ENCODE data around the gene LCN1. TPM values are rescaled to one million over a fixed set of nuclear protein-coding genes. Genes with fewer than 3 reads are reported as not detected.

Gene LCN1
- total RNA-seq, 1 donor from 2014 or later, result not detected

GRCh38 chr9:135519179-135519971 lies 1.9 kb upstream of the LCN1 start:
- H3K36me3 Mint-ChIP-seq (ENCODE audit: low read depth, unreplicated experiment), result no peaks in the 10 kb centered on the region
- H3K4me3 Mint-ChIP-seq (ENCODE audit: unreplicated experiment), result no peak overlapping the region
- DNase-seq (ENCODE audit: low spot score), result no peak
- no peak overlapping the region for H3K27ac Mint-ChIP-seq (ENCODE audit: unreplicated experiment)
- TF ChIP-seq, protein P1, sequence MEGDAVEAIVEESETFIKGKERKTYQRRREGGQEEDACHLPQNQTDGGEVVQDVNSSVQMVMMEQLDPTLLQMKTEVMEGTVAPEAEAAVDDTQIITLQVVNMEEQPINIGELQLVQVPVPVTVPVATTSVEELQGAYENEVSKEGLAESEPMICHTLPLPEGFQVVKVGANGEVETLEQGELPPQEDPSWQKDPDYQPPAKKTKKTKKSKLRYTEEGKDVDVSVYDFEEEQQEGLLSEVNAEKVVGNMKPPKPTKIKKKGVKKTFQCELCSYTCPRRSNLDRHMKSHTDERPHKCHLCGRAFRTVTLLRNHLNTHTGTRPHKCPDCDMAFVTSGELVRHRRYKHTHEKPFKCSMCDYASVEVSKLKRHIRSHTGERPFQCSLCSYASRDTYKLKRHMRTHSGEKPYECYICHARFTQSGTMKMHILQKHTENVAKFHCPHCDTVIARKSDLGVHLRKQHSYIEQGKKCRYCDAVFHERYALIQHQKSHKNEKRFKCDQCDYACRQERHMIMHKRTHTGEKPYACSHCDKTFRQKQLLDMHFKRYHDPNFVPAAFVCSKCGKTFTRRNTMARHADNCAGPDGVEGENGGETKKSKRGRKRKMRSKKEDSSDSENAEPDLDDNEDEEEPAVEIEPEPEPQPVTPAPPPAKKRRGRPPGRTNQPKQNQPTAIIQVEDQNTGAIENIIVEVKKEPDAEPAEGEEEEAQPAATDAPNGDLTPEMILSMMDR (IDR thresholded peaks at IDR 0.05; ENCODE audit: unreplicated experiment), result no peak
- H3K4me1 Mint-ChIP-seq (ENCODE audit: unreplicated experiment), result peaks cover 18% of the 10 kb centered on the region
- H3K9me3 Mint-ChIP-seq (ENCODE audit: unreplicated experiment), result no peaks in the 10 kb centered on the region
- H3K27me3 Mint-ChIP-seq (ENCODE audit: unreplicated experiment), result peaks cover 4% of the 10 kb centered on the region

DNA sequence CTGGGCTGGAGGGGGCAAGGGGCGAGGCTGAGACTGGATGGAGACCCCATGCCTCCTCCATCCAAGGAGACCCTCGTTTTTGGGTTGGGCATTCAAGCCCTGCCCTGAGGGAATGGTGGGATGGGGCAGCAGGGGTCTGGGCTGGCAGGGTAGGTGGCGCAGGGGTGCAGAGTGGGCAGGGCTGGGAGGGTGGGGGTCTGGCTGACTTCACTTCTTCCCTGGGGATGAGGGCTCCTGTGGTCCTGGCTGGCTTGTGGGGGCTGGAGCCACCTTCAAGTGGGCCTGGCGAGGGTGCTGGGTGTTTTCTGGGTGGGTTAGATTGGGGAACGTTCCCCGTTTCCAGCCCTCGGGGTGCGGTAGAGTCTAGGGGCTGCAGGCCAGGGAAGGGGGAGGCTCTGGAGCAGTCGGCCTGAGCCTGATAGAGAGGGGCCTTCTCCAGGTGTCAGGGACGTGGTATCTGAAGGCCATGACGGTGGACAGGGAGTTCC lies 412 bp downstream of the LCN1 start:
- H3K9me3 Mint-ChIP-seq (ENCODE audit: unreplicated experiment), result no peaks in the 10 kb centered on the region
- no peak for DNase-seq (ENCODE audit: low spot score)
- no peak overlapping the region for H3K4me3 Mint-ChIP-seq (ENCODE audit: unreplicated experiment)
- peaks cover 9% of the 10 kb centered on the region for H3K4me1 Mint-ChIP-seq (ENCODE audit: unreplicated experiment)
- peaks cover 2% of the 10 kb centered on the region for H3K27me3 Mint-ChIP-seq (ENCODE audit: unreplicated experiment)
- H3K27ac Mint-ChIP-seq (ENCODE audit: unreplicated experiment), result no peak overlapping the region
- H3K36me3 Mint-ChIP-seq (ENCODE audit: low read depth, unreplicated experiment), result no peaks in the 10 kb centered on the region
- TF ChIP-seq, protein P1 (IDR thresholded peaks at IDR 0.05; ENCODE audit: unreplicated experiment), result no peak

DNA sequence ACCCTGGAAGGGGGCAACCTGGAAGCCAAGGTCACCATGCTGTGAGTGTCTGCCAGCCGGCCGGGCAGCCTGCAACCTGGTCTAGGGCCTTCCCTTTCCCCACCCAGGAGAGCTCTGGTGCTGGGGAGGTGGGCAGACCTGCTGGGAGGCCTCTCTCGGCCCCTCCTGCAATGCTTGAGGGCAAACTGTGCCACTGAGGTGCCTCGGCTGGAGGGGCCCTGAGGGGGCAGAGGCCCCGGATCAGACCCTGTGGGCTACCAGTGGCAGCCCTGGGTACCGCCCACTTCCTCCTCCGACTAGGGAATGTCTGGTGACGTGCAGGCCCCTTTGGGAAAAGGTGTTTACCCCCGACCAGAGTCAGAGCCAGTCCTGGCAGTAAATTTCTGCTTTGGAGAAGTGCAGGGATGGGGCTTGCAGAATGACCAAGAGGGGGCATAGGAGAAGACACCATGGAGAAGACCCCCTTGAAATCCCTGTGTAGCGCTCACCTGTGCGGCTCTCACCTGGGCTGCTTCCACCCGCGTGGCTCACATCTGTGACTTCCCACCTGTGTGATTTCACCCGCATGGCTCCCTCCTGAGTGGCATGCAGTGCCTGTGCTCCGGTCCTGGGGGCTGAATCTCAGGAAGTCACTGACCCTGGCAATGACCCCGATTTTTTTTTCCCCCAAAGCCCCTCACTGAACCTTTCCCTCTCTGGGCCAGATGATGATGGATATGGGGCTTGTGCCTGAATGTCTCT lies 1.1 kb downstream of the LCN1 start:
- Mint-ChIP-seq H3K9me3 (ENCODE audit: unreplicated experiment) (no peaks in the 10 kb centered on the region), H3K36me3 (ENCODE audit: low read depth, unreplicated experiment) (no peaks in the 10 kb centered on the region), H3K27me3 (ENCODE audit: unreplicated experiment) (peaks cover under 1% of the 10 kb centered on the region), H3K4me1 (ENCODE audit: unreplicated experiment) (peaks cover 7% of the 10 kb centered on the region), H3K4me3 (ENCODE audit: unreplicated experiment) (no peak overlapping the region), H3K27ac (ENCODE audit: unreplicated experiment) (no peak overlapping the region)
- TF ChIP-seq, protein P1 (IDR thresholded peaks at IDR 0.05; ENCODE audit: unreplicated experiment), result no peak
- DNase-seq (ENCODE audit: low spot score), result no peak

- Mint-ChIP-seq H3K27me3 (ENCODE audit: unreplicated experiment) (no peaks in the 10 kb centered on the region), H3K9me3 (ENCODE audit: unreplicated experiment) (no peaks in the 10 kb centered on the region), H3K27ac (ENCODE audit: unreplicated experiment) (no peak overlapping the region), H3K36me3 (ENCODE audit: low read depth, unreplicated experiment) (no peaks in the 10 kb centered on the region), H3K4me3 (ENCODE audit: unreplicated experiment) (no peak overlapping the region), H3K4me1 (ENCODE audit: unreplicated experiment) (peaks cover 4% of the 10 kb centered on the region)
- TF ChIP-seq, protein P1 (IDR thresholded peaks at IDR 0.05; ENCODE audit: unreplicated experiment), result no peak
- DNase-seq (ENCODE audit: low spot score), result no peak
Observed at GRCh38 chr9:135522931-135523330, 1.7 kb downstream of the LCN1 start.

Data from endothelial cell (in vitro differentiated cells).